ENCODE results near the gene COL2A1.

The COL2A1 gene

GRCh38 chr12:47947341-47947740 lies 56.9 kb downstream of the COL2A1 start:
- Histone ChIP-seq H3K9me3 (ENCODE audit: low read depth, low read length) (no peaks in the 10 kb centered on the region), H3K27ac (no peak overlapping the region), H3K36me3 (ENCODE audit: insufficient read depth, low read length) (no peaks in the 10 kb centered on the region), H3K9ac (ENCODE audit: insufficient read length) (no peak overlapping the region), H3K4me3 (no peak overlapping the region)
- TF ChIP-seq EZH2 (IDR thresholded peaks at IDR 0.05) (no peak), FOXP2 (optimal IDR thresholded peaks at IDR 0.05; ENCODE audit: control extremely low read depth, extremely low read length, insufficient read depth) (no peak), POLR2AphosphoS5 (IDR thresholded peaks at IDR 0.05; ENCODE audit: borderline replicate concordance, low read depth, low read length) (no peak)
- DNase-seq (ENCODE audit: low read depth, low spot score) = no peak

GRCh38 chr12:47946413-47947323 lies 57.6 kb downstream of the COL2A1 start:
- Histone ChIP-seq H3K27ac (no peak overlapping the region), H3K36me3 (ENCODE audit: insufficient read depth, low read length) (no peaks in the 10 kb centered on the region), H3K9ac (ENCODE audit: insufficient read length) (no peak overlapping the region), H3K9me3 (ENCODE audit: low read depth, low read length) (no peaks in the 10 kb centered on the region), H3K4me3 (no peak overlapping the region)
- TF ChIP-seq POLR2AphosphoS5 (IDR thresholded peaks at IDR 0.05; ENCODE audit: borderline replicate concordance, low read depth, low read length) = no peak
- DNase-seq (ENCODE audit: low read depth, low spot score) = no peak

GRCh38 chr12:47945341-47945728 lies 58.9 kb downstream of the COL2A1 start:
- no peak overlapping the region for H3K4me3 ChIP-seq
- no peak for TF ChIP-seq POLR2AphosphoS5 (IDR thresholded peaks at IDR 0.05; ENCODE audit: borderline replicate concordance, low read depth, low read length)
- TF ChIP-seq EZH2 (IDR thresholded peaks at IDR 0.05) = no peak
- TF ChIP-seq FOXP2 (optimal IDR thresholded peaks at IDR 0.05; ENCODE audit: control extremely low read depth, extremely low read length, insufficient read depth) = no peak

GRCh38 chr12:47944685-47945340 lies 59.5 kb downstream of the COL2A1 start:
- H3K9ac ChIP-seq (ENCODE audit: insufficient read length) = no peak overlapping the region
- DNase-seq (ENCODE audit: low read depth, low spot score) = no peak
- H3K27ac ChIP-seq = no peak overlapping the region
- TF ChIP-seq FOXP2 (optimal IDR thresholded peaks at IDR 0.05; ENCODE audit: control extremely low read depth, extremely low read length, insufficient read depth) = no peak
- no peak for TF ChIP-seq EZH2 (IDR thresholded peaks at IDR 0.05)
- no peak for TF ChIP-seq POLR2AphosphoS5 (IDR thresholded peaks at IDR 0.05; ENCODE audit: borderline replicate concordance, low read depth, low read length)
- H3K4me3 ChIP-seq = no peak overlapping the region
- no peaks in the 10 kb centered on the region for H3K9me3 ChIP-seq (ENCODE audit: low read depth, low read length)
- H3K36me3 ChIP-seq (ENCODE audit: insufficient read depth, low read length) = no peaks in the 10 kb centered on the region

More at GRCh38 chr12:47945341-47945728, 58.9 kb downstream of the COL2A1 start:
- no peak for DNase-seq (ENCODE audit: low read depth, low spot score)
- Histone ChIP-seq H3K27ac (no peak overlapping the region), H3K9me3 (ENCODE audit: low read depth, low read length) (no peaks in the 10 kb centered on the region), H3K36me3 (ENCODE audit: insufficient read depth, low read length) (no peaks in the 10 kb centered on the region), H3K9ac (ENCODE audit: insufficient read length) (no peak overlapping the region)

GRCh38 chr12:47943623-47944340 lies 60.5 kb downstream of the COL2A1 start:
- Histone ChIP-seq H3K9me3 (ENCODE audit: low read depth, low read length) (no peaks in the 10 kb centered on the region), H3K4me3 (no peak overlapping the region), H3K27ac (no peak overlapping the region), H3K36me3 (ENCODE audit: insufficient read depth, low read length) (no peaks in the 10 kb centered on the region), H3K9ac (ENCODE audit: insufficient read length) (no peak overlapping the region)
- DNase-seq (ENCODE audit: low read depth, low spot score) = no peak
- no peak for TF ChIP-seq POLR2AphosphoS5 (IDR thresholded peaks at IDR 0.05; ENCODE audit: borderline replicate concordance, low read depth, low read length)
- TF ChIP-seq FOXP2 (optimal IDR thresholded peaks at IDR 0.05; ENCODE audit: control extremely low read depth, extremely low read length, insufficient read depth) = no peak
- no peak for TF ChIP-seq EZH2 (IDR thresholded peaks at IDR 0.05)

- TF ChIP-seq EZH2 (IDR thresholded peaks at IDR 0.05) (no peak), POLR2AphosphoS5 (IDR thresholded peaks at IDR 0.05; ENCODE audit: borderline replicate concordance, low read depth, low read length) (no peak), FOXP2 (optimal IDR thresholded peaks at IDR 0.05; ENCODE audit: control extremely low read depth, extremely low read length, insufficient read depth) (no peak)
- Histone ChIP-seq H3K27ac (no peak overlapping the region), H3K9ac (ENCODE audit: insufficient read length) (no peak overlapping the region), H3K9me3 (ENCODE audit: low read depth, low read length) (no peaks in the 10 kb centered on the region), H3K36me3 (ENCODE audit: insufficient read depth, low read length) (no peaks in the 10 kb centered on the region), H3K4me3 (no peak overlapping the region)
- DNase-seq (ENCODE audit: low read depth, low spot score) = no peak
Observed at GRCh38 chr12:47942614-47943225, 61.6 kb downstream of the COL2A1 start.

GRCh38 chr12:47941871-47942613 lies 62.2 kb downstream of the COL2A1 start:
- no peak overlapping the region for H3K27ac ChIP-seq
- H3K36me3 ChIP-seq (ENCODE audit: insufficient read depth, low read length) = no peaks in the 10 kb centered on the region
- no peak overlapping the region for H3K4me3 ChIP-seq
- H3K9ac ChIP-seq (ENCODE audit: insufficient read length) = no peak overlapping the region
- H3K9me3 ChIP-seq (ENCODE audit: low read depth, low read length) = no peaks in the 10 kb centered on the region
- no peak for DNase-seq (ENCODE audit: low read depth, low spot score)
- no peak for TF ChIP-seq POLR2AphosphoS5 (IDR thresholded peaks at IDR 0.05; ENCODE audit: borderline replicate concordance, low read depth, low read length)
- no peak for TF ChIP-seq EZH2 (IDR thresholded peaks at IDR 0.05)
- no peak for TF ChIP-seq FOXP2 (optimal IDR thresholded peaks at IDR 0.05; ENCODE audit: control extremely low read depth, extremely low read length, insufficient read depth)

All from SK-N-MC (cell line).